Urinary bladder (tissue), 4 donors: ENCODE data around the gene SNUPN. TPM values are rescaled to one million over a fixed set of nuclear protein-coding genes. Genes with fewer than 3 reads are reported as not detected.
A peak's percentile ranks its signal among the peaks of the same experiment; 100 is the strongest.

Experiments
- DNase-seq: peaks from one replicate; pipeline ENCODE4 v3.0.0-alpha.2; 2015; ENCODE audit errors: extremely low spot score
- H3K27ac ChIP-seq: one replicate; pipeline ENCODE4 v1.5.1; 2013; ENCODE audit warnings: low read depth, mild to moderate bottlenecking, moderate library complexity
- H3K36me3 ChIP-seq: one replicate; pipeline ENCODE4 v1.6.1; 2013; ENCODE audit warnings: mild to moderate bottlenecking, moderate library complexity; ENCODE audit not compliant: insufficient read depth
- H3K4me1 ChIP-seq: one replicate; pipeline ENCODE4 v1.6.1; 2013; ENCODE audit warnings: mild to moderate bottlenecking, moderate library complexity; ENCODE audit not compliant: insufficient read depth
- H3K4me3 ChIP-seq: one replicate; pipeline ENCODE4 v1.5.1; 2013; ENCODE audit warnings: low read depth, low read length
- WGBS: extraction: QIAGEN DNeasy Blood & Tissue Kit; methylation state at CpG from one replicate; pipeline ENCODE4 v1.1.7; 2013; 5-methylcytosine and 5-hydroxymethylcytosine counted together
- polyA plus RNA-seq: library from polyadenylated mRNA; stranded (reverse); fragments of 200-250 nt; gene quantifications from one replicate; pipeline ENCODE4 v1.2.3, GENCODE V29; 2013
- total RNA-seq: library from RNA; depleted of rRNA; stranded (reverse); fragments of >200 nt; gene quantifications from one replicate; pipeline ENCODE4 v1.2.3, GENCODE V29; 2014
- donor health status: healthy with polysubstance abuse.
- donor health status: healthy.

The SNUPN gene
- 25.1 TPM for total RNA-seq
- 23.6 TPM for polyA plus RNA-seq

GRCh38 chr15:75625542-75626347 lies at the start of gene SNUPN:
Gene SNUPN, minus strand, starts transcription at chr15:75625725. Its CDS starts 4,674 bp downstream, at chr15:75621051.
- WGBS = under 1% methylated on average over 47 of the region's 47 CpGs

DNA sequence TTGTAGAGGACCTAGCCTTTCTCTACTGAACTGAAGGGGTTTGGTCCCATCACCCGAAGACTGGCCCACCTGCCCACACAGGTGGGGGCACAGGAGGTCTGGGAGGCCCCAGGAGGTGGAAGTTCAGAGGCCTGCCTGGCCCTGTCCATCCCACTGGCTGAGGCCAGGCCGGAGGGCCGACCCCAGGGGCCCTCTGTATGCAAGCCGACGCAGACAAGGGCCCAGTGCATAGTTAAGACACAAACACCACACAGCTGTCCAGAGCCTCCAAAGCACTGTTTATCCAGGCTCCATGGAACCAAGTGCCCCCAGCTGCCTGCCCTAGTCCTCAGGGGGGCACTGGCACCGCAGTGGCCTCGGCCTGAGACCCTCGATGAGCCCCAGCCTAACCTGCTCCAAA lies 48.8 kb upstream of the SNUPN start:
- H3K27ac ChIP-seq = no peak overlapping the region
- no peak overlapping the region for H3K4me3 ChIP-seq
- no peaks in the 10 kb centered on the region for H3K36me3 ChIP-seq
- 85% methylated on average over 8 of the region's 8 CpGs for WGBS
- no peaks in the 10 kb centered on the region for H3K4me1 ChIP-seq
- DNase-seq = no peak

More at GRCh38 chr15:75625542-75626347, at the start of gene SNUPN:
- Histone ChIP-seq H3K36me3 (no peaks in the 10 kb centered on the region), H3K4me3 (peak within 1 kb of the TSS; percentile 69), H3K4me1 (no peaks in the 10 kb centered on the region), H3K27ac (peak within 1 kb of the TSS; percentile 95)
- peak; percentile 89 for DNase-seq

DNA sequence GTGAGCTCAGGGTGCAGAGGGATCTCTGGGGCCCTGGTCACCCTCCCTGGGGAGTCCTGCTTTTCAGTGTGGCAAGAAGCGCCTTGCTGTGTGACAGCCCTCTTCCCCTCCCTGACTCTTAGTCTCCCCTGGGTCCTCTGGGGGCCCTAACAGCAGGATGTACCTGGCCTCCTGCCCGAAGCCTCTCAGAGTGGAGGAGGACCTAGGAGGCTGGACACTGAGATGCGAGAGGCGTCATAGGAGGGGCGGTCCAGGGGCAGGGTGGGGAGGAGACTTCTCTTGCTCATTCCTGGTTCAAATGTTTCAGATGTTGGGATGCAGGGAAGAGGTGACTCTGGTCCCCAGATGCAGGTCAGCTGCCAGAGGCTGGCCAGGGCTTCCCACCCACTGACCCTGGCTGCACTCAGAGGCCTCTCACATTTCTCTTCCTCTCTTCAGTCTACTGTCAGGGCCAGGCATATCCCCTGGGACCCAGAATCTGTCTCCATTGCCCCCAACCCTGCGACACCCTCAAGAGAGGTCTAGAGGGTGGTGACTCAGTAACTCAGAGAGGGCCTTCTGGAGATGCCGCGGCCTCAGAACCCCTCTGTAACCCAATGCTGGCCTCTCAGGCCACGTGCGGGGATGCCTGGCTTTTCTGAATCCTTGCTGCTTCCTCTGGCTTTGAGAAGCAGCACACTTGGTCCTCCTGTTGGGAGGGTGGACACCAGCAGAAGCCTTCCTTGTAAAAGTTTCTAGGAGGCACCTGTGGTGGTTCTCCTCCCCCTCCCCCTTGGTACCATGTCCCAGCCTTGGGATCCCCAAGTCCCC lies 48.1 kb upstream of the SNUPN start:
- H3K4me1 ChIP-seq = no peaks in the 10 kb centered on the region
- 48% methylated on average over 10 of the region's 10 CpGs for WGBS
- no peaks in the 10 kb centered on the region for H3K36me3 ChIP-seq
- H3K27ac ChIP-seq = peak overlapping the region; percentile 0
- peak; percentile 55 for DNase-seq
- H3K4me3 ChIP-seq = no peak overlapping the region

DNA sequence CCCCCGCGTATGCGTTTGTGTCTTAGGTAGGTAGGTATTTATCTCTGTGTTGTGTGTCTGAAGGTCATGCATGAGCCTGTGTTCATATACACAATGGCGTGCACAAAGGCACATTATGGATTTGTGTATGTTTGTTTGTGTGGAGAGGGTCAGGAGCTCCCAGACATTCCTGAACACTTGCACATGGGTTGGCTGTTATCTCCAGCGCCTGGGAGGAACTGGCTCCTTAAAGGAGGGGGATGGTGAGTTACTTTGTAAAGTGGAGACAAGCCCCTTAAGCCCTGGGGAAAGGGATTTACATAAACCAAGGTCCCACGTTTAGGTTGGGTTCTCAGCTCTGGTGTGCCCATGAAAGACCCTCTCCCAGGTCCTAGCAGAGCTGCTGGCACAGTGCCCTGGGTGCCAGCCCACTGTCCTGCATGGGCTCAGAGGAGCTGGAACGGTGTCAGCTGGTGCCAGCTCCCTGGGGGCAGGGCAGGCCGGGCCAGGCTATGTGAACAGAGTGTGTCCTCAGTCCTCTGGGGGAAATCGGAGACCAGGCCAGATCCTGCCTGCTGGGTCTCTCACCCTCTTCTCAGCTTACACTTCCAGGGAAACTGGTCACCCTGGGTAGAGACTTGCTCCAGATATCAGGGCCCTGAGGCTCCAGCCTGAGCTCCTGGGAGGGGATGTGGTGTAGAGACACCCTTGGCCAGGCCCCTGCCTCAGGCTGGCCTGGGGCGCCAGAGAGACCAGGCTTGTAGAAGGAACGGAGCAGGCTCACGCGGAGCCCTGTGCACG lies 47.3 kb upstream of the SNUPN start:
- WGBS = 21% methylated on average over 14 of the region's 14 CpGs

DNA sequence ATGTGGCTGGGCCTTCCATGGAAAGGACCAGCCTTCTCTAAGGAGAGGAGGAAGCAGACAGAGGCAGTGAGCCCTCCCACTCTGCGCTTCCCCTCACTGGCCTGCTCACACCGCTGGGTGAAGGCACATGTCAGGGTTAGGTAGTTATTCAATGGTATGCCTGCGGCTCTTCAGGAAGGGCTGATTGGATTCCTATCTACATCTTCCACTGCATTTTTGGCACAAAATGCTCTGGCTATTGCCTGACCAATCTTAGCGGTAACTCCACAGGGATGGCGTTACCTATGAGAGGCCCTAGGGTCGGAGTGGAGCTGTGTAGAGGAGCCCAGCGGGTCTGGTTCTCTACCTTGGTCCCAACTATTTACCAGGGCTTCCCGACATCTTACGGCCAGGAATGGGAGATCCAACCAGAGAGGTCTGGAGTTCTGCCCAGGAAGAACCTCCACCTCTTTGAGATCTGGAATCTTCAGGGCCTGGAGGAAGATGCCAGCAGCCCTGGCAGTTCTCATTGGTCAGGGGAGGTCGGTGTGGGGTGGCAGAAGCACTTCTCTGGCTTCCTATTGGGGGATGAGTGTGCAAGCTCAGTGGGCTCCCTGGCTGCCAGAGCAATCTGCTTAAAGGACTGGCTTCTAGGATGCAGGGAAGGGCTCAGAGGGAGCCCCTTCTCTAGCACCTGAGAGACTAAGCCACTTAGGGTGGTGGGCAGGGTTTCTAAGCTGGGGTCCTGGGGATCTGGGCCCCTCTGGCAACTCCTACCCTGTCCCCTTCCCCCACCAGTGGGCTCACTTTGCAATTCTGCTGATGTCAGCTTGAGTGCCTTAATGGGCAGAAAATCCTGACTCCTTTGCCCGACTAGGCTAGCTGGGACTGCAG lies 46.4 kb upstream of the SNUPN start:
- no peak for DNase-seq
- Histone ChIP-seq H3K36me3 (no peaks in the 10 kb centered on the region), H3K27ac (no peak overlapping the region), H3K4me1 (no peaks in the 10 kb centered on the region), H3K4me3 (no peak overlapping the region)
- WGBS = 59% methylated on average over 11 of the region's 11 CpGs

More for the DNA sequence above, 47.3 kb upstream of the SNUPN start:
- H3K27ac ChIP-seq = peak overlapping the region; percentile 0
- H3K4me1 ChIP-seq = no peaks in the 10 kb centered on the region
- DNase-seq = no peak
- H3K4me3 ChIP-seq = no peak overlapping the region
- H3K36me3 ChIP-seq = no peaks in the 10 kb centered on the region

GRCh38 chr15:75669879-75670212 lies 44.3 kb upstream of the SNUPN start:
- 80% methylated on average over 6 of the region's 6 CpGs for WGBS
- DNase-seq = no peak
- Histone ChIP-seq H3K4me3 (no peak overlapping the region), H3K36me3 (no peaks in the 10 kb centered on the region), H3K27ac (no peak overlapping the region), H3K4me1 (no peaks in the 10 kb centered on the region)

- no peak for DNase-seq
- Histone ChIP-seq H3K27ac (no peak overlapping the region), H3K36me3 (no peaks in the 10 kb centered on the region), H3K4me3 (no peak overlapping the region), H3K4me1 (no peaks in the 10 kb centered on the region)
- WGBS = 67% methylated on average over 14 of the region's 14 CpGs
These were observed 43.8 kb upstream of the SNUPN start for GRCh38 chr15:75669191-75669878.

GRCh38 chr15:75666823-75667501 lies 41.4 kb upstream of the SNUPN start:
- Histone ChIP-seq H3K4me3 (no peak overlapping the region), H3K27ac (peak overlapping the region; percentile 61), H3K36me3 (no peaks in the 10 kb centered on the region), H3K4me1 (no peaks in the 10 kb centered on the region)
- WGBS = 63% methylated on average over 15 of the region's 15 CpGs
- DNase-seq = no peak

GRCh38 chr15:75663931-75664421 lies 38.5 kb upstream of the SNUPN start:
- 74% methylated on average over 11 of the region's 11 CpGs for WGBS
- no peaks in the 10 kb centered on the region for H3K36me3 ChIP-seq
- no peak for DNase-seq
- H3K4me1 ChIP-seq = no peaks in the 10 kb centered on the region
- no peak overlapping the region for H3K27ac ChIP-seq
- no peak overlapping the region for H3K4me3 ChIP-seq

DNA sequence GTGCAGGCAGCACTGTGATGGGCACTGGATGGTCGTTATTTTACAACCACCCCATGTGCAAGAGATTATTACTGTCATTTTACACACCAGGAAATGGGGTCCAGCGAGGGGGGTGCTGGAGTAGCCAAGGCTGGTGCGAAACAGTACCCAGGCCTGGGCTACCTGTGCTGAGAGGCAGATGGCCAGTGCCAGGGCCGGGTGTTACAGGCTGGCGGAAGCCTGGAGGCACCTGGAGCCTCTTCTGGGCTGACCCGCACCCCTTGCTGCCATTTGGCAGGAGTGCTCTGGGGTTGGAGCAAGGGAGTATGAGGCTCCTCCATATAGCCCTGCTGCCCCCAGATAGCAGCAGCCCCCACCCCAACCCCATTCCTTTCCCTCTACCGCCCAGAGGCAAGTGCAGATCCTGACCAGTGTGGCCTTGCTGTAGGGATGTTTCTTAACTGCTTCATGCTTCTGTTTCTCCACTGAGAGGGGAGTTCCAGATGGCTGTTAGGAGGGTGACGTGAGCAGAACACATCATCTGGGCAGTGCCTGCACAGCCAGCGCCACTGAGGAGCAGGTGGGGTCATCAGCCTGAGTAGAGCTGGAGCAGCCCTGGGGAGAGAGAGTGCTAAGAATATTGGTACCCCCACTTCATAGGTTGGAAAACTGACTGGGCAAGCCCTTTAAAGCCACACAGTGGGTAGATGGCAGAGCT lies 37.4 kb upstream of the SNUPN start:
- Histone ChIP-seq H3K36me3 (no peaks in the 10 kb centered on the region), H3K27ac (no peak overlapping the region), H3K4me1 (no peaks in the 10 kb centered on the region), H3K4me3 (no peak overlapping the region)
- DNase-seq = no peak
- 90% methylated on average over 9 of the region's 9 CpGs for WGBS

DNA sequence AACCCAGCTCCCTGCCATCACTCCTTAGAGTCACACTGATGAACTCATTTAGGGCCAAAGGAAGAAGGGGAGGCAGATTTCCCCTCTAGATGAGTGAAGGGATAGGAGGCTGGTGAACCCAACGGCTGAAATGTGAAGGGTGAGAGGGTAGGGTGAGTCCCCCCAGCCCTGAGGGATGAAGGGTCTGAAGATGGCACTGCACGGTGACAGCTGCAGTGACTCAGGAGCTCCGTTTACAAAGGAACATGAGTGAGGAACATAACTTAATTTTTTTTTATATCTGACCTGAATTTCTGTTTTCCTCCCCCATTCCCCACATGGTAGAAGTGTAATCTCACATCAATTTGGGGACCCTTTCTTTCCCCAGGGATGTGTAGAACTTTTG lies 36.2 kb upstream of the SNUPN start:
- H3K4me3 ChIP-seq = no peak overlapping the region
- no peak for DNase-seq
- peak overlapping the region; percentile 87 for H3K27ac ChIP-seq
- no peaks in the 10 kb centered on the region for H3K36me3 ChIP-seq
- 66% methylated on average over 3 of the region's 3 CpGs for WGBS
- no peaks in the 10 kb centered on the region for H3K4me1 ChIP-seq
